Measurements from ENCODE around the gene SEC24B.

DNA sequence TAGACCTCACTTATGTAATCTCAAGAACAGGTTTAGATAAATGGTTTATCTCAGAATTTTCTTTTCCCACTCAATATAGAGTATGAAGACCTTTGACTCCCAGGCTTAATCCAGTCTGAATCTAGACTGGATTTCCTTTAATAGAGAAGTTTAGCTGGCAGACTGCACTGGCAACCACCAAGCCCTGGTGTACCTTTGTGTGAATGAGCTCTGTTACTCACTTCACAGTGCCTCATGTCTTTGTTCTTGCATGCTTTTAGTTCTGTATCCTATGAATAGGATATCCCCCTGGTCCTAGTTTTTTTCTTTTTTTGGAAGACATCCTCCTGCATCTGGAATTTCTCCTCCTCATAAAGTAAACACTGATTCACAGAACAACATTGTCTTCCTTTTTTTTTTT, 73.3 kb downstream of the SEC24B start:
- no peak for TF ChIP-seq TAF1 (IDR thresholded peaks at IDR 0.05; ENCODE audit: low read depth)
- TF ChIP-seq EP300 (IDR thresholded peaks at IDR 0.05; ENCODE audit: borderline replicate concordance), result no peak
- no peak for TF ChIP-seq CREB1 (IDR thresholded peaks at IDR 0.05; ENCODE audit: low read depth)
- no peak for TF ChIP-seq TCF12 (IDR thresholded peaks at IDR 0.05; ENCODE audit: low read depth)
- no peak for TF ChIP-seq YY1 (IDR thresholded peaks at IDR 0.05; ENCODE audit: low read depth)
- TF ChIP-seq RAD21 (IDR thresholded peaks at IDR 0.05; ENCODE audit: low read depth), result no peak
- TF ChIP-seq MAX (IDR thresholded peaks at IDR 0.05), result no peak
- no peak for TF ChIP-seq FOXM1 (IDR thresholded peaks at IDR 0.05; ENCODE audit: borderline replicate concordance, low read depth)
- no peak for TF ChIP-seq CEBPB (IDR thresholded peaks at IDR 0.05)
- TF ChIP-seq, protein P1, sequence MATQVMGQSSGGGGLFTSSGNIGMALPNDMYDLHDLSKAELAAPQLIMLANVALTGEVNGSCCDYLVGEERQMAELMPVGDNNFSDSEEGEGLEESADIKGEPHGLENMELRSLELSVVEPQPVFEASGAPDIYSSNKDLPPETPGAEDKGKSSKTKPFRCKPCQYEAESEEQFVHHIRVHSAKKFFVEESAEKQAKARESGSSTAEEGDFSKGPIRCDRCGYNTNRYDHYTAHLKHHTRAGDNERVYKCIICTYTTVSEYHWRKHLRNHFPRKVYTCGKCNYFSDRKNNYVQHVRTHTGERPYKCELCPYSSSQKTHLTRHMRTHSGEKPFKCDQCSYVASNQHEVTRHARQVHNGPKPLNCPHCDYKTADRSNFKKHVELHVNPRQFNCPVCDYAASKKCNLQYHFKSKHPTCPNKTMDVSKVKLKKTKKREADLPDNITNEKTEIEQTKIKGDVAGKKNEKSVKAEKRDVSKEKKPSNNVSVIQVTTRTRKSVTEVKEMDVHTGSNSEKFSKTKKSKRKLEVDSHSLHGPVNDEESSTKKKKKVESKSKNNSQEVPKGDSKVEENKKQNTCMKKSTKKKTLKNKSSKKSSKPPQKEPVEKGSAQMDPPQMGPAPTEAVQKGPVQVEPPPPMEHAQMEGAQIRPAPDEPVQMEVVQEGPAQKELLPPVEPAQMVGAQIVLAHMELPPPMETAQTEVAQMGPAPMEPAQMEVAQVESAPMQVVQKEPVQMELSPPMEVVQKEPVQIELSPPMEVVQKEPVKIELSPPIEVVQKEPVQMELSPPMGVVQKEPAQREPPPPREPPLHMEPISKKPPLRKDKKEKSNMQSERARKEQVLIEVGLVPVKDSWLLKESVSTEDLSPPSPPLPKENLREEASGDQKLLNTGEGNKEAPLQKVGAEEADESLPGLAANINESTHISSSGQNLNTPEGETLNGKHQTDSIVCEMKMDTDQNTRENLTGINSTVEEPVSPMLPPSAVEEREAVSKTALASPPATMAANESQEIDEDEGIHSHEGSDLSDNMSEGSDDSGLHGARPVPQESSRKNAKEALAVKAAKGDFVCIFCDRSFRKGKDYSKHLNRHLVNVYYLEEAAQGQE (IDR thresholded peaks at IDR 0.05; ENCODE audit: low read depth), result no peak
- TF ChIP-seq, protein P2, sequence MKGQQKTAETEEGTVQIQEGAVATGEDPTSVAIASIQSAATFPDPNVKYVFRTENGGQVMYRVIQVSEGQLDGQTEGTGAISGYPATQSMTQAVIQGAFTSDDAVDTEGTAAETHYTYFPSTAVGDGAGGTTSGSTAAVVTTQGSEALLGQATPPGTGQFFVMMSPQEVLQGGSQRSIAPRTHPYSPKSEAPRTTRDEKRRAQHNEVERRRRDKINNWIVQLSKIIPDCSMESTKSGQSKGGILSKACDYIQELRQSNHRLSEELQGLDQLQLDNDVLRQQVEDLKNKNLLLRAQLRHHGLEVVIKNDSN (IDR thresholded peaks at IDR 0.05), result no peak
- no peak for TF ChIP-seq EGR1 (IDR thresholded peaks at IDR 0.05)

Measured in Ishikawa (cell line).